GM13977 (cell line): ENCODE measurements around the gene TMEM117.
"Not testable (repeated sequence)": the region's sequence is repeated elsewhere in the genome, so short reads cannot be mapped to it uniquely, and the experiment has no call there.

Experiments
- DNase-seq: peaks from one replicate; pipeline ENCODE4 v3.0.0; 2012; ENCODE audit warnings: low spot score
- in situ Hi-C: fragments of 300-500 bp; cut with MboI; formaldehyde crosslinking; loops from one replicate; pipeline ENCODE4 v1.12.0; 2022; ENCODE audit warnings: low sequenced_read_pairs, low pct_unique_long_range_greater_than_20kb, mixed read lengths, inconsistent platforms; ENCODE audit not compliant: unreplicated experiment
- TF ChIP-seq, protein P1 (sequence below): IDR thresholded peaks from 2 replicates; pipeline ENCODE4 v1.5.1; 2012; ENCODE audit warnings: mild to moderate bottlenecking, control low read depth; ENCODE audit not compliant: insufficient read depth; ENCODE audit errors: extremely low read depth, missing control alignments

TMEM117 gene

DNA sequence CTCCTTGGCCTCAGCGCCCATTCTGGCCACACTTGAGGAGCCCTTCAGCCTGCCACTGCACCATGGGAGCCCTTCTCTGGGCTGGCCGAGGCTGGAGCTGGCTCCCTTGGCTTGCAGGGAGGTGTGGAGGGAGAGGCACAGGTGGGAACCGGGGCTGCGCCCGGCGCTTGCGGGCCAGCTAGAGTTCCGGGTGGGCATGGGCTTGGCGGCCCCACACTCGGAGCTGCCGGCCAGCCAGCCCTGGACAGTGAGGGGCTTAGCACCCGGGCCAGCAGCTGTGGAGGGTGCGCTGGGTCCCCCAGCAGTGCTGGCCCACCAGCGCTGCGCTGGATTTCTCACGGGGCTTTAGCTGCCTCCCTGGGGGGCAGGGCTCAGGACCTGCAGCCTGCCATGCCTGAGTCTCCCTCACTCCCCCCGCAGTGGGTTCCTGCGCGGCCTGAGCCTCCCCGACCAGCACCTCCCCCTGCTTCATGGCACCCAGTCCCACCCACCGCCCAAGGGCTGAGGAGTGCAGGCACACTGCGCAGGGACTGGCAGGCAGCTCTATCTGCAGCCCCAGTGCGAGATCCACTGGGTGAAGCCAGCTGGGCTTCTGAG is 28.0 kb downstream of the TMEM117 start:
- TF ChIP-seq, protein P1, sequence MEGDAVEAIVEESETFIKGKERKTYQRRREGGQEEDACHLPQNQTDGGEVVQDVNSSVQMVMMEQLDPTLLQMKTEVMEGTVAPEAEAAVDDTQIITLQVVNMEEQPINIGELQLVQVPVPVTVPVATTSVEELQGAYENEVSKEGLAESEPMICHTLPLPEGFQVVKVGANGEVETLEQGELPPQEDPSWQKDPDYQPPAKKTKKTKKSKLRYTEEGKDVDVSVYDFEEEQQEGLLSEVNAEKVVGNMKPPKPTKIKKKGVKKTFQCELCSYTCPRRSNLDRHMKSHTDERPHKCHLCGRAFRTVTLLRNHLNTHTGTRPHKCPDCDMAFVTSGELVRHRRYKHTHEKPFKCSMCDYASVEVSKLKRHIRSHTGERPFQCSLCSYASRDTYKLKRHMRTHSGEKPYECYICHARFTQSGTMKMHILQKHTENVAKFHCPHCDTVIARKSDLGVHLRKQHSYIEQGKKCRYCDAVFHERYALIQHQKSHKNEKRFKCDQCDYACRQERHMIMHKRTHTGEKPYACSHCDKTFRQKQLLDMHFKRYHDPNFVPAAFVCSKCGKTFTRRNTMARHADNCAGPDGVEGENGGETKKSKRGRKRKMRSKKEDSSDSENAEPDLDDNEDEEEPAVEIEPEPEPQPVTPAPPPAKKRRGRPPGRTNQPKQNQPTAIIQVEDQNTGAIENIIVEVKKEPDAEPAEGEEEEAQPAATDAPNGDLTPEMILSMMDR: no peak
- in situ Hi-C loops: no loop called here
- DNase-seq: no peak

DNA sequence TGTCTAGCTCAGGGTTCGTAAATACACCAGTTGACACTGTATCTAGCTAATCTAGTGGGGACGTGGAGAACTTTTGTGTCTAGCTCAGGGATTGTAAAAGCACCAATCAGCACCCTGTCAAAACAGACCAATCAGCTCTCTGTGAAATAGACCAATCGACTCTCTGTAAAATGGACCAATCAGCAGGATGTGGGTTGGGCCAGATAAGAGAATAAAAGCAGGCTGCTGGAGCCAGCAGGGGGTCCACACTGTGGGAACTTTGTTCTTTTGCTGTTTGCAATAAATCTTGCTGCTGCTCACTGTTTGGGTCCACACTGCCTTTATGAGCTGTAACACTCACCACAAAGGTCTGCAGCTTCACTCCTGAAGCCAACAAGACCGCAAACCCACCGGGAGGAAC is 28.7 kb downstream of the TMEM117 start:
- DNase-seq, in situ Hi-C loops: not testable (repeated sequence)

DNA sequence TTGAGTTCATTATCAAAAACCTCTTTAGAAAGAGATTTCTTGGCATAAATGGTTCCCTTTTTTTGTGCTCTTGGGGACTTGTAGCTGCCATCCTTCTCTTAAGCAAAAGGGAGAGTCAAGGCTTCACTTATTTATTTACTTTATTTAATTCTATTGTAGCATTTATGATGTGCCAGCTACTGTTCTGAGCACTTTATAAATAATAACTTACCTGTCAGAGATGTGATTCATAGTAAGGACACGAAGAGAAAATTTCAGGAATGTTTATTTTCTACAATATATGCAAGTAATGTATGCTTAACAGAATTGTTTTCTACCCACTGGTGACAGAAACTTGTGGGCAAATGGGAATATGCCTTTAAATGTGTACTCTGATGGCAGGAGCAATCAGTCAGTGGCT is 33.3 kb downstream of the TMEM117 start:
- in situ Hi-C loops: no loop called here
- no peak for DNase-seq
- TF ChIP-seq, protein P1: no peak

DNA sequence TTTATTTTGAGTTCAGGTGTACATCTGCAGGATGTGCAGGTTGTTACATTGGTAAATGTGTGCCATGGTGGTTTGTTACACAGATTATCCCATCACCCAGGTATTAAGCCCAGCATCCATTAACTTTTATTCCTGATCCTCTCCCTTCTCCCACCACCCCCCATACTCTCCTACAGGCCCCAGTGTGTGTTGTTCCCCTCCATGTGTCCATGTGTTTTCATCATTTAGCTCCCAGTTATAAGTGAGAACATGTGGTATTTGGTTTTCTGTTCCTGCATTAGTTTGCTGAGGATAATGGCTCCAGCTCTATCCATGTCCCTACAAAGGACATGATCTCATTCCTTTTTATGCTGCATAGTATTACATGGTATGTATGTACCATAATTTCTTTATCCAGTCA is 33.9 kb downstream of the TMEM117 start:
- in situ Hi-C loops, DNase-seq: not testable (repeated sequence)

DNA sequence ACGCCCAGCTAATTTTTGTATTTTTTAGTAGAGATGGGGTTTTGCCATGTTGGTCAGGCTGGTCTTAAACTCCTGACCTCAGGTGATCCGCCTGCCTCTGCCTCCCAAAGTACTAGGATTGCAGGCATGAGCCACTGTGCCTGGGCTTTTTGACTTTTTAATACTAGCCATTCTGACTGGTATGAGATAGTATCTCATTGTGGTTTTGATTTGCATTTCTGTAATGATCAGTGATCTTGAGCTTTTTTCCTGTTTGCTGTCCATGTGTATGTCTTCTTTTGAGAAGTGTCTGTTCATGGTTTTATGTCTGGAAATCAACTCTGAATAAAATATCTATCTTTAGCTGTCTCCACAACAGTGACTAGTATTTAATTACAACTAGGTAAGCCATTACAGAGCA is 35.4 kb downstream of the TMEM117 start:
- in situ Hi-C loops, DNase-seq: not testable (repeated sequence)

DNA sequence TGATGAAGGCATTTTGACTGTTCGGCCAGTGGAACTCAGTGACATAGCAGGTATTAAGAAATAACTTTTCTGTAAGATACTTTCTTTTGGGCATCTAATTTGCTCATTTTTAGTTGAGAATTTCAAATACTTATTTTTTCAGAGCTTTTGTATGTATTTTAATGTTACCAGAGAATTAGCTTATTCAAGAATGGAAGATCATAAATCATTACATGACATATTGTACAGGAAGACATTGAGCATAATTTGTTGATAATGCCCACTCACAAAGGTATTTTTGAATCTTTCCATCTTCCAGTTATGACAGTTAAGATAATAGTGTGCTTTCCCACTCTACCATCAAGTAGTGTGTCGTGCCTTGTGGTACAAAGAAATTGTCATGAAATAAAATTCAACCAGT is 36.5 kb downstream of the TMEM117 start:
- DNase-seq: no peak
- TF ChIP-seq, protein P1: no peak
- in situ Hi-C loops: no loop called here

DNA sequence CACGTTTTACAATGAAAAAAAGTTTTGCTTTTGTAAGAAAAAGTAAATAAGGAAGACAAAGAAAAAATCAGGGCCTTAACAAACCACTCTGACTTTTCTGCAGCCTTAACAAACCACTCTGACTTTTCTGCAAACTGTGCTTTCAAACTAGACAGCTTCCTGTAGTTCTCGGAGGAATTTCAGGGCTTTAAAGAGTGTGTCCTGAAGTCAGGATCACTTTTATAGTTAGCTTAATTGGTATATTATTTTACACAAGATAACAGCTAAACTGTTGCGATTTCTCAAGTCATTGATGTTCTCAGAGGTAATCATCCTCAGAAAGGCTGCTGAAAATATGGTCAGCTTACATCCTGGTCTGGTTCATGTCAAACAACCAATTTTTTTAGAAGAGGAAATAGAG is 42.2 kb downstream of the TMEM117 start:
- TF ChIP-seq, protein P1: no peak
- no peak for DNase-seq
- in situ Hi-C loops: no loop called here

DNA sequence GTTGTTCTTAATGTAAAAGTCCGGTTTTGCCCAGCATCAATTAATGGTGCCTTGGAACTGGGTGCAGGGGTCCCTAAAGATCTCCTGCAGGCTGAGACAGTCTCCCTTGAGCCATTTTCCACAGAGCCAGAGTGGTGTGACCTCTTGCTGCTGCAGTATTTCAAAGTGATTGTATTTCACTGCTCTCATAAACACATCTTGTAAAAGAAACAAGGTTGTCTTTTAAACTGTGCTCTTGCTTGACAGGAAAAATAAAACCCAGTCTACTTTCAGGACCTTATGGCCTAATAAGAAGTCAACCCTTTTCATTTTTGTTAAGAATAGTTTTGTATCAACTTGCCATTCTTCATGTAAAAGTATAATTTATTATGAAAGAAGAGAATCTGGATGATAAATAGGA is 44.7 kb downstream of the TMEM117 start:
- TF ChIP-seq, protein P1: no peak
- no peak for DNase-seq

More for the DNA sequence above, 44.7 kb downstream of the TMEM117 start:
- in situ Hi-C loops: loop anchor here (10.0 kb wide), 2 partner anchors 96 to 436 kb away; no protein-coding TSS in a partner anchor
